NCI-H2196 treated with DMSO at 0.1 percent for 48 hours (cell line): Measurements from ENCODE around the gene NPS.

Experiments
- DNase-seq: peaks from one replicate; lab custom pipeline; 2025; ENCODE audit not compliant: unreplicated experiment; lab: John Stamatoyannopoulos, UW

The NPS gene

DNA sequence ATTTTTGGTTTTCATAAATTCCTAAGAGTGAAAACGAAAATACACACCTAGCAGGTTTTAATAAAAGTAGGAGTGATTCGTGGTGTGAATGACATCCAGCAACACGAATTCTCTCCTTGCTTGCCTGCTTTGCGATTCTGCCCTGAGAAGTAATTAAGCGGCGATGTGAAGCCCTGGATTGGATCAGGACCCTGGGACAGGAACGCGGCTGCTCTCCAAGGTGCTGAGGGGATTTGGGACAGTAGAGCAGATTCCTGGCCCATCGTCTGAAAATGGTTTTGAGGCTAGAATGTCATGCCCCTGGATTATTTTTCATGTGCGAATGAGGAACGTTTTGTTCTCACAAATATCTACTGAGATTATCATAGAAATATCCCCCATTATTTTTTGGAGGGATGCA, 7.8 kb downstream of the NPS start:
- no peak for DNase-seq

- no peak for DNase-seq
Measured at GRCh38 chr10:127561647-127562046, 12.5 kb downstream of the NPS start.

GRCh38 chr10:127563718-127564553, 14.8 kb downstream of the NPS start:
- no peak for DNase-seq

DNA sequence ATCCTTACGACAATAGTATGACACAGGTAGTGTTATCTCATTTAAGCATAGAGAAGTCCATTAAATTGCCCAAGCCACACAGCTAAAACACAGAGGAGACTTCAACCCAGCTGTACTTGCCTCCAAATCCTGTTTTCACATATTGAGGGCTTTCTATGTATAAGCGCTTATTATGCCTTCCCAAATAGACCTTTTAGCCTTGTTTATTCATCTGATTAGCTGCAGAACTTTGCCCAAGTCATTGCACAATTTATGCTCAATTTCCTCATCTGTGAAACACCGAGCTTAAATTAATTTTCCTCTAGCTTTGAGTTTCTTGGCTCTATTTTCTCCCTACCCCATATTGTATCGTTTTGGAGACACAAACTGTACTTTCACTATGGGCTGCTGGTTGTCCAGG, 15.5 kb downstream of the NPS start:
- no peak for DNase-seq

DNA sequence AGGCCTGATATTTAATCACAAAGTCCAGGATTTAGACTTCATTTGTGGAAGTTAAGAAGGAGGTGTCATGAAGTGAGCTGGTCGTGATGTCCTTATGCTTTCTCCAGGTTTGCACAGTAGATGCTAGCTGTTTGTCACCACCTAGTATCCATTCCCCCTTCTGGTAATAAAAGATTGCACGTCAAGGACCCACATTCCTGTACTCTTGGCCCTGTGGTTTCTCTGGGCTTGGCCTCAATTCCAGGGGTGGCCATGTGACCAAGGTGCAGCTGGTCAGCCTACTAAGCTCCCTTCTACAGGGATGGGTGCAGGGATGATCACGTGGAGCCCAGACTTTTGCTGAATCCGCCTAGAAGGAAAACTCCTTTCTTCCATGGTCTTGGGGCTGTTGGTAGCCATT, 16.5 kb downstream of the NPS start:
- no peak for DNase-seq

- no peak for DNase-seq
Measured at GRCh38 chr10:127569210-127569609, 20.1 kb downstream of the NPS start.

DNA sequence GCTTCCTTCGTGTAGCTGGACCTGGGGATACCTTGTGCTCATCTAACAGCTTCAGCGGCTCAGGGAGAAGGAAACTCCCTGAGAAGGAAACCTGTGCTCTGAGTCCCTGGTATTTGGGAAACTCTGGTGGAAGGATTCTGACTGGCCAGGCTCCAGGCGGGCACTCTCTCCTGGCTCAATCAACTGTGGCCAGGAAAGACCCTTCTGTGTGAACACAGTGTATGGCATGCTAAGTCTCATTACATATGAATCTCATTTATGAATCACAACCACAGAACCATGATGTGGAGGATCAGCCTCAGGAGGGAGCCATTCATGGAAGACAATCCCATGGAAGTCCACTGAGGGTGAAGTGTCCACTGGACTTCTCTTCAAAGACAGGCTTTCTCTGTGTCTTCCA, 20.9 kb downstream of the NPS start:
- DNase-seq: no peak

DNA sequence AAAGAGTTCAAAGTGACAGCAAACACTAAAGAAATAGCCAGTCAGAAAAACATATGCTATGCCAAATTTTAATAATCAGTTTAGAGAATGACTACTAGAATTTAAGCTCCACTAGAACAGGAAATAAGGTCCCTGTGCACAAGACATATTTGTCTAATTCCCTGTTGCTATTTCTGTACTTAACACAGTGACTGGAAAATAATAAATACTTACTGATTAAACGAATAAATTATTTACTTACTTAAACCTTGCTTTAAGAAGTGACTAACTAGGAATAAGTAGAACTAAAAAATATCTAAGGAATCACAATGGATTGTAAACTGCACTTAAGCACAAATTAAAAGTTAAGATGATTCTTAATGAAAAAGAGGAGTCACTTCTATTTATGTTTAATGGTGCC, 22.3 kb downstream of the NPS start:
- DNase-seq: no peak

DNA sequence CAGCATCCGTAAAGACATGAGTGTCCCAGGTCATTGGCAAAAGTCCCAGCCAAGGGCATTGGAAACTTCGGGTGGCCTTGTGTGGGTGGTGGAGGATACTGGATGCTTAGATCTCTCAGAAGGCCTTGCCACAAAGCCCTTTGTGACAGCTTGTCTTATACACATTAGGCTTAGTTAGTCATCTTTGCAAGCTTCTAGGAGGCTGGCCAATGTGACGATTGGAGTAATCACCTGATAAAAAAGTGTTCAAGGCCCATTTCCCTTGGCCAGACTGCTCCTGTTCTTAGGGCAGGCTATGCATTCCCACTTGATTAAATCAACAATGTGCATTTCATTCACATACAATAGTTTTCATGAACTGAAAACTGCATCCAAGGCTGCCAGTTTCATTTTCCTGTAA, 26.9 kb downstream of the NPS start:
- DNase-seq: no peak

DNA sequence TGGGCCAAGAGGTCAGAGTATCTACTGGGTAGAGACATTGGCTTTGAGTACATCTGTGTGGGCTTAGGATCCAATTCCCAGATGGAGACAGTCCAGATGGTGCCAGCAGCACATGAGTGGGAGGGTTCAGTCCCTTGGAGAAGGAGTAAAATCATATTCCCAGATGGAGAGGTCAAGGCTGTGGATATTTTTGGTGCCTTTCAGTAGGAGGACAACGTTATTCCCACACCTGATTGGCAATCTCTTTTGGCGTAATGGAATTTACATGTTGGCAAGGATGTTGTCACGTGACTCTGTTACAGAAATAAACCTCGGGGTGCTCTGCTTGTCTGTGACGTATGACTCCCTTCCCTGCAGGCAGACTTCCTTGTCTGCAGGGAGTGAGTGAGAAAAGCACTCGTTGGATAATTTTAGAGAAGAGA, 27.6 kb downstream of the NPS start:
- DNase-seq: no peak

GRCh38 chr10:127577376-127578258, 28.5 kb downstream of the NPS start:
- peak; percentile 0 for DNase-seq

DNA sequence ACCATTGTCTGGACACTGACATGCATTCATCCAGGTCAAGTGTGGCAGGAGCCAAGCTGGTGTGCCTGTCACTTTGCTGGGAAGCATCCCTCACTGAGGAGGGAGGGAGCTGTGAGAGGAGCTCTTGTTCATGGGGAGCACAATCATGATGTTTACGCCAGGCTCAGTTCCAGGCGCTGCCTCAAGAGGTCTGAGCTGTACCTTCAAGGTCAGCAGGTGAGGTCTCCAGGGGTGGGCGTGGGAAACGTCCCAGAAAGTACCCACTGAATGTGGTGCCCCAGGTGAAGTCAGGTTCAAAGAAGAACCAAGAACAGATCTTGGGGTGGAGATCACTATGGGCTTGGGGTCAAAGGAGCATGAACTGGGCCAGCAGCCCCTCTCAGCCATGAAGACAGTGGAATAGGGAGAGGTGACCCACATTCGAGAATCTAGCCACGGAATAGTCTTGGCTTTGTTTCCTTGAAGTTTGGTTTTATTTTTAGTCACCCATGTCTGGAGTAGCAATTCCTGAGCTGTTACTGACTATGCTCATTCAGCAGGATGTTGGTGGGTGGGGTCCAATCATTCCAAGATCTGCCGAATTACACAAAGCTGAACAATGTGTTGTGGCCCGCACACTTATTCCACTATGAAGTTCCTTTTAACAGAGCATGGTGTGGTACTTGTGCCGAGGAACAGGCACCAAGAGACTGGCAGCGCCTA, 29.3 kb downstream of the NPS start:
- DNase-seq: no peak

DNA sequence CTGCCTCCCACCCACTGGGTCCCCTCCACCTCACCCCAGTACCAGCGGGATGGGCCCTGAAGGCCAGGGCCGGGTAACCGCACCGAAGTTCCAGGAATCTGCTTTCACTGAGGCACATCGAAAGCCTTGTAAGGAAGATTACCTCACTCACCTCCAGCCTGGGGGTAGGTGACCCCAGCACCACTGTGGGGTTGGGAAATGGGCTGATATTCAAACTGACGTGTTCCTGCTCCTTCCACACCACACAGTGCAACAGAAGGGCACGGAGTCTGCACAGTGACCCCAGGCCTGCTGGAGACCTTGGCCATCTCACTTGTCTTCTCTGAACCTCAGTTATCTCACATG, 29.8 kb downstream of the NPS start:
- no peak for DNase-seq

DNA sequence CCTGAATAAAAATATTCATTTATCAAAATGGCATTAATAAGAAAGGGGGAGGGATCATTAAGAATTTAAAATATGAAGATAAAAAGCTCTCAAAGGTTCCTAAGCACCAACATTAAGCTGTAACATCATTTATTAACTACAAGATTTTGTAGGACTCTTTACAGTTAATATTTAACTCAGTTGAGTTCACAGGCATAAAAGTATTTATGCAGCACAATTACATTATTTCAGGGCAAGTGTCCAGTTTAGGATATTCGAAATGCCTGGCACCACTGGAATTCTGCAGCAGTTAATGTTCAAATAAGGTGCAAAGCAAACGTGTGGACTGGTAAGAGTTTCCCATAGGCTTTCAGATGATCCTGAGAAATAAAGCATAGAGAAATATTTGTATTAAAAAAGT, 30.5 kb downstream of the NPS start:
- DNase-seq: no peak

DNA sequence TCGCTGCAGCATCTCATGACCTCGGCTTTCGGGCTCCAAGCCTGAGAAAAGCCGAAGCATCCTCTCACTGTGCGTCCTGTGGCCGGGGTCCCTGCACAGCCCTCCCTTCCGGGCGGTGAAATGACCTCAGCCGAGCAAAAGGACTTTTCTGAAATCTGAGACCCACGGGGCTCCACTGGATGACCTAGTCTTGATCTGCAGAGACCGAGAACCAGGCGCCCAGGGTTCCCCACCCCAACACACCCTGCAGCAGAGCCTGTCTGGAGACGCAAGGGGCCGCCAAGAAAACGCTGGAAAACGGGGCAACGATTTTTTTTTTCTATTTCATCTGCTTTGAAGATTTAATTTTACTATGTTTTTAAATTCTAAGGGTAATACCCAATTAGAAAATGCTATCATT, 31.7 kb downstream of the NPS start:
- DNase-seq: no peak

DNA sequence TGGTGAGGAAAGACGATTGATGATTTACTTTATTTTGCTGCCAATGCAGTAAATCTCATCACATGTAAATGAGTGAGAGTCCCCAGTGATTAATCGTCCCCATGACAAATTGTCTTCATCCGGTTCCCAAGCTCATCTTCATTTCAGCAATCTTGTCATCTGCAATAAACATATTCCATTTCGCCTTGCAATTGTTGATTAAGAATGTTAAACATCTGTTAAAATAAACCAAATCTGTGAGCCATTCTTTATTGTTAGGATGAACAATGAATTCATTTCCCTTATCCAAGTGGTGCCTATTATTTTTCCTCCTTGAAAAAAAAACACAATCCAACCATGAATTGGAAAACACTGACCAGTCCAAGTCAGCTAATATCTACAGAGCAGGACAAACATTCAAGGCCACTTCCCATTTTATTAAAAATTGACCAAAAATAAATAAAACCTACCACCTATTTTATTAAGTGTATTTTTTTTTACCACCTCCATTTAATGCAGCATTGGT, 36.5 kb downstream of the NPS start:
- DNase-seq: no peak

GRCh38 chr10:127587668-127588365, 38.7 kb downstream of the NPS start:
- no peak for DNase-seq

GRCh38 chr10:127592586-127592985, 43.5 kb downstream of the NPS start:
- no peak for DNase-seq

- no peak for DNase-seq
Measured at GRCh38 chr10:127600479-127600878, 51.4 kb downstream of the NPS start.
